BJ (cell line): Measurements from ENCODE around the gene SLX4IP. TPM values are rescaled to one million over a fixed set of nuclear protein-coding genes. Genes with fewer than 3 reads are reported as not detected.

ENCODE experiments used
- CTCF ChIA-PET: fragments of 350-600 bp; formaldehyde crosslinking; extraction: SDS; loops from one replicate; lab custom pipeline; 2021; ENCODE audit warnings: antibody characterized with exemption, inconsistent platforms; lab: Yijun Ruan, JAX
- POLR2A ChIA-PET: fragments of 300-600 bp; sonication (Branson Sonifier 250); formaldehyde crosslinking; extraction: SDS; loops from one replicate; lab custom pipeline; 2021; ENCODE audit warnings: antibody characterized with exemption; lab: Charles Lee
- DNase-seq: peaks from one replicate; pipeline ENCODE4 v3.0.0-alpha.2; 2011; ENCODE audit warnings: low read depth
- H3K27me3 ChIP-seq: 2 replicates; pipeline ENCODE4 v1.6.0; 2011; ENCODE audit warnings: low read length; ENCODE audit not compliant: control insufficient read depth, insufficient read depth
- H3K36me3 ChIP-seq: 2 replicates; pipeline ENCODE4 v1.5.1; 2011; ENCODE audit warnings: low read length; ENCODE audit not compliant: control insufficient read depth, insufficient read depth
- H3K4me3 ChIP-seq: 2 replicates; pipeline ENCODE4 v1.5.1; 2011; ENCODE audit warnings: low read depth, mild to moderate bottlenecking, control low read depth, low read length
- polyA plus RNA-seq: library from polyadenylated mRNA; depleted of rRNA; stranded (reverse); fragments of >200 nt; gene quantifications from 2 replicates; pipeline ENCODE4 v1.2.3, GENCODE V29; 2011
- TF ChIP-seq, protein P1 (sequence below): IDR thresholded peaks from 2 replicates; pipeline ENCODE4 v1.5.1; 2011; ENCODE audit warnings: low read depth, mild to moderate bottlenecking, control low read depth, inconsistent platforms, low read length, moderate library complexity; ENCODE audit not compliant: insufficient read depth

Gene SLX4IP
- polyA plus RNA-seq, 1 experiment: 1.6 TPM

- no peaks in the 10 kb centered on the region for H3K36me3 ChIP-seq
- H3K4me3 ChIP-seq: no peak overlapping the region
- TF ChIP-seq, protein P1, sequence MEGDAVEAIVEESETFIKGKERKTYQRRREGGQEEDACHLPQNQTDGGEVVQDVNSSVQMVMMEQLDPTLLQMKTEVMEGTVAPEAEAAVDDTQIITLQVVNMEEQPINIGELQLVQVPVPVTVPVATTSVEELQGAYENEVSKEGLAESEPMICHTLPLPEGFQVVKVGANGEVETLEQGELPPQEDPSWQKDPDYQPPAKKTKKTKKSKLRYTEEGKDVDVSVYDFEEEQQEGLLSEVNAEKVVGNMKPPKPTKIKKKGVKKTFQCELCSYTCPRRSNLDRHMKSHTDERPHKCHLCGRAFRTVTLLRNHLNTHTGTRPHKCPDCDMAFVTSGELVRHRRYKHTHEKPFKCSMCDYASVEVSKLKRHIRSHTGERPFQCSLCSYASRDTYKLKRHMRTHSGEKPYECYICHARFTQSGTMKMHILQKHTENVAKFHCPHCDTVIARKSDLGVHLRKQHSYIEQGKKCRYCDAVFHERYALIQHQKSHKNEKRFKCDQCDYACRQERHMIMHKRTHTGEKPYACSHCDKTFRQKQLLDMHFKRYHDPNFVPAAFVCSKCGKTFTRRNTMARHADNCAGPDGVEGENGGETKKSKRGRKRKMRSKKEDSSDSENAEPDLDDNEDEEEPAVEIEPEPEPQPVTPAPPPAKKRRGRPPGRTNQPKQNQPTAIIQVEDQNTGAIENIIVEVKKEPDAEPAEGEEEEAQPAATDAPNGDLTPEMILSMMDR: no peak
- no peak for DNase-seq
- CTCF ChIA-PET: interaction anchor here (0.6 to 2.1 kb wide), 3 partner anchors 340 to 921 kb away, joined by 3 to 8 read pairs (median 4); no protein-coding TSS in a partner anchor
- POLR2A ChIA-PET: no interaction called here
- no peaks in the 10 kb centered on the region for H3K27me3 ChIP-seq
These were observed 5.1 kb upstream of the SLX4IP start for GRCh38 chr20:10430000-10430466.

GRCh38 chr20:10430704-10431103 lies 4.4 kb upstream of the SLX4IP start:
- CTCF ChIA-PET: interaction anchor here (1.6 to 2.1 kb wide), 2 partner anchors 340 to 452 kb away, joined by 4 to 8 read pairs; no protein-coding TSS in a partner anchor

DNA sequence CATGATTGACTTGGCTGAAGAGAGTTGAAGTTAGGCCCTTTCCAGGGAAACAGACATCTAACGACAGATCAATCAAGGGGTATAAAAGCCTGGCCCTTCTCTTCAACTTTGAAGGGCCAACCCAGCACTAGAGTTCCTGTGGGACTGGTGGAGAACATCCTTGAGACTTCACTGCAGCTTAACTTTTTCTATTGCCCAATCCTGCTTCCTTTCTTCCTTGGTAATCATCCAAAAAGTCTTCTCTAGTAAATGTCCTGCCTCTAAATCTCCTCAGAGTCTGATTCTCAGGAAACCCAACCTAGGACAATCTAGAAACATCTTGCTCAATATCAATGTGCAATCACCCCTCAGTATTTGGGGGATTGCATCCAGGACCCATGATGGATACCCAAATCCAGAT lies 3.0 kb upstream of the SLX4IP start:
- no peak for DNase-seq
- Histone ChIP-seq H3K4me3 (no peak overlapping the region), H3K27me3 (no peaks in the 10 kb centered on the region), H3K36me3 (no peaks in the 10 kb centered on the region)
- ChIA-PET CTCF (interaction anchor here (1.1 kb wide), 1 partner anchor 453 kb away, joined by 3 read pairs; no protein-coding TSS in a partner anchor), POLR2A (no interaction called here)
- TF ChIP-seq, protein P1: no peak

More at GRCh38 chr20:10430704-10431103, 4.4 kb upstream of the SLX4IP start:
- Histone ChIP-seq H3K4me3 (no peak overlapping the region), H3K27me3 (no peaks in the 10 kb centered on the region), H3K36me3 (no peaks in the 10 kb centered on the region)
- POLR2A ChIA-PET: no interaction called here
- TF ChIP-seq, protein P1: no peak
- no peak for DNase-seq

- CTCF ChIA-PET: interaction anchor here (1.3 to 2.4 kb wide), 3 partner anchors 343 to 840 kb away, joined by 3 to 15 read pairs (median 4); no protein-coding TSS in a partner anchor
- Histone ChIP-seq H3K27me3 (no peaks in the 10 kb centered on the region), H3K4me3 (peak overlapping the region; percentile 98), H3K36me3 (no peaks in the 10 kb centered on the region)
- DNase-seq: no peak
- POLR2A ChIA-PET: no interaction called here
- TF ChIP-seq, protein P1: no peak
These were observed 2.0 kb upstream of the SLX4IP start for GRCh38 chr20:10433014-10433622.

DNA sequence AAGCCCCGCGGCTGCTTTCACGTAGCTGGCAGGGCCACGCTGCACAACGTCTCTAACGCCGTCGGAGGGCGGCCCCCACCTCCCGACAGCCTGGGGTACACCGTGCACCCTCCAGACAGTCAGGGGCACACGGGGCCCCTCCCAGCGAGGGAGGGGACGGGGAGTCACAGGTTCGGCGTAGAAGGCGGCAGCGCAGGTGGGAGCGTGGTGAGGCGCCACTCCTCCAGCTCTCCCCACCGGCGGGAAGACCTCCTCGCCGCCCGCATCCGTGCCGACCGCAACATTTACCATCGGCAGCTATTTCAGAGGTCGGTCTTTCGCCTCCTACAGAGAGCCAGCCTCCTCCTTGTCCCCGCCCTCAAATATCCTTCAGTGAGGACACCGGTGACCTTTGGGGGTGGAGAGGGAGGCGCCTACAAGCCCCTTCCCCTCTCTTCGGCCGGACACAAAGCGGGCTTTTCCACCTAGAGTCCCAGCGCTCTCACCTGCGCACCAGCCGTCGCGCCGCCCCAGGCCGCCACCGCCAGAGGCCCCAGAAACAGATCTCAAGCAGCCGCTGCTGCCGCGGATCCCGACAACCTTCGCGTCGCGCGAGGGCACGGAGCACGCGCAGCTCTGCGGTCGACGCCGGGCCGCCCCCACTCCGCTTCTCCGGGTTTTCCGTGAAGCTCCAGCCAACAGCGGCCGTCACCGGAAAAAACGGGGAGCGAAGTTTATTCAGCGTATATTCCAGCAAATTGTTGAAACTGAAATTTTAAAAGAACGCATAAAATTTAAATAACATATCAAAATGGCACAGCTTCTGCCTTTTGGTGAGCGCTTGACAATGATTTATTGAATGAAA lies 1.3 kb upstream of the SLX4IP start, which contains the start of gene MKKS:
MKKS (minus strand) TSS at position 600 of the 844 bp plus-strand sequence. CDS start 20,708 bp downstream, outside the sequence.
- Histone ChIP-seq H3K27me3 (no peaks in the 10 kb centered on the region), H3K36me3 (no peaks in the 10 kb centered on the region), H3K4me3 (peak within 1 kb of the TSS; percentile 98)
- TF ChIP-seq, protein P1: peak; percentile 20; the same call in 1 of the 2 replicates
- ChIA-PET CTCF (interaction anchor here (0.9 to 2.4 kb wide), 8 partner anchors 9 to 1110 kb away, joined by 3 to 15 read pairs (median 4); no protein-coding TSS in a partner anchor), POLR2A (interaction anchor here (0.7 kb wide), 1 partner anchor 121 kb away, joined by 3 read pairs; no protein-coding TSS in a partner anchor)
- DNase-seq: no peak
